ENCODE measurements around the gene STXBP5L. TPM values are rescaled to one million over a fixed set of nuclear protein-coding genes. Genes with fewer than 3 reads are reported as not detected.
"Not testable (repeated sequence)": the region's sequence is repeated elsewhere in the genome, so short reads cannot be mapped to it uniquely, and the experiment has no call there.

Gene STXBP5L
- polyA plus RNA-seq, 1 donor from 2014 or later, result 7.6 TPM

GRCh38 chr3:121073011-121073410 is 165.0 kb downstream of the STXBP5L start:
- Histone ChIP-seq H3K36me3 (ENCODE audit: insufficient read depth, low read length) (no peaks in the 10 kb centered on the region), H4K20me1 (ENCODE audit: insufficient read depth) (no peaks in the 10 kb centered on the region), H3K27ac (ENCODE audit: low read length) (no peak overlapping the region), H3K9me2 (ENCODE audit: insufficient read depth, low read length) (no peaks in the 10 kb centered on the region), H2AFZ (ENCODE audit: low read depth, low read length) (no peak overlapping the region), H3K4me3 (ENCODE audit: low read length) (no peak overlapping the region), H3K79me2 (replicated peaks; ENCODE audit: insufficient read depth, low read length) (no peaks in the 10 kb centered on the region), H3K4me2 (ENCODE audit: low read length) (no peak overlapping the region), H3F3A (ENCODE audit: insufficient read depth, low read length, poor library complexity, severe bottlenecking) (no peaks in the 10 kb centered on the region), H3K27me3 (ENCODE audit: insufficient read depth, low read depth, low read length) (no peaks in the 10 kb centered on the region), H3K9ac (ENCODE audit: low read length) (no peak overlapping the region), H3K9me3 (ENCODE audit: low read length) (no peaks in the 10 kb centered on the region)
- TF ChIP-seq SMC3 (conservative IDR thresholded peaks at IDR 0.05; ENCODE audit: poor library complexity), result no peak
- TF ChIP-seq CTCF (IDR thresholded peaks at IDR 0.05; ENCODE audit: poor library complexity, severe bottlenecking), result no peak
- TF ChIP-seq MXI1 (conservative IDR thresholded peaks at IDR 0.05; ENCODE audit: poor library complexity, severe bottlenecking), result no peak
- TF ChIP-seq RAD21 (conservative IDR thresholded peaks at IDR 0.05), result no peak

GRCh38 chr3:121075191-121075590 is 167.2 kb downstream of the STXBP5L start:
- H3K27me3 ChIP-seq (ENCODE audit: insufficient read depth, low read depth, low read length), result no peaks in the 10 kb centered on the region
- H3K79me2 ChIP-seq (replicated peaks; ENCODE audit: insufficient read depth, low read length), result no peaks in the 10 kb centered on the region
- no peak overlapping the region for H3K4me3 ChIP-seq (ENCODE audit: low read length)
- no peak overlapping the region for H3K4me2 ChIP-seq (ENCODE audit: low read length)
- H3F3A ChIP-seq (ENCODE audit: insufficient read depth, low read length, poor library complexity, severe bottlenecking), result no peaks in the 10 kb centered on the region
- H2AFZ ChIP-seq (ENCODE audit: low read depth, low read length), result no peak overlapping the region
- H3K9me3 ChIP-seq (ENCODE audit: low read length), result no peaks in the 10 kb centered on the region
- H3K27ac ChIP-seq (ENCODE audit: low read length), result no peak overlapping the region
- no peaks in the 10 kb centered on the region for H4K20me1 ChIP-seq (ENCODE audit: insufficient read depth)
- H3K9me2 ChIP-seq (ENCODE audit: insufficient read depth, low read length), result no peaks in the 10 kb centered on the region
- no peak for TF ChIP-seq MXI1 (conservative IDR thresholded peaks at IDR 0.05; ENCODE audit: poor library complexity, severe bottlenecking)
- no peak for TF ChIP-seq SMC3 (conservative IDR thresholded peaks at IDR 0.05; ENCODE audit: poor library complexity)
- H3K36me3 ChIP-seq (ENCODE audit: insufficient read depth, low read length), result no peaks in the 10 kb centered on the region
- no peak overlapping the region for H3K9ac ChIP-seq (ENCODE audit: low read length)

DNA sequence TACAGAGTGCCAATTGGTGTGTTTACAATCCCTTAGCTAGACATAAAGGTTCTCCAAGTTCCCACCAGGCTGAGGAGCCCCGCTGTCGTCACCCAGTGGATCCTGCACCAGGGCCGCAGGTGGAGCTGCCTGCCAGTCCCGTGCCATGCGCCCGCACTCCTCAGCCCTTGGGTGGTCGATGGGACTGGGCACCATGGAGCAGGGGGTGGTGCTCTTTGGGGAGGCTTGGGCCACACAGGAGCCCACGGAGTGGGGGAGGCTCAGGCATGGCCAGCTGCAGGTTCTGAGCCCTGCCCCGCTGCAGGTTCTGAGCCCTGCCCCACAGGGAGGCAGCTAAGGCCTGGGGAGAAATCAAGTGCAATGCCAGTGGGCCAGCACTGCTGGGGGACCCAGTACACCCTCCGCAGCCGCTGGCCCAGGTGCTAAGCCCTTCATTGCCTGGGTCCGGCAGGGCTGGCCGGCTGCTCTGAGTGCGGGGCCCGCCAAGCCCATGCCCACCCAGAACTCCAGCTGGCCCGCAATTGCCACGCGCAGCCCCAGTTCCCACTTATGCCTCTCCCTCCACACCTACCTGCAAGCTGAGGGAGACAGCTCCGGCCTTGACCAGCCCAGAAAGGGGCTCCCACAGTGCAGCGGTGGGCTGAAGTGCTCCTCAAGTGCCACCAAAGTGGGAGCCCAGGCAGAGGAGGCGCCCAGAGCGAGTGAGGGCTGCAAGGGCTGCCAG is 170.5 kb downstream of the STXBP5L start:
- H3K27ac ChIP-seq (ENCODE audit: low read length); H2AFZ ChIP-seq (ENCODE audit: low read depth, low read length); H4K20me1 ChIP-seq (ENCODE audit: insufficient read depth); H3K36me3 ChIP-seq (ENCODE audit: insufficient read depth, low read length); H3K9me2 ChIP-seq (ENCODE audit: insufficient read depth, low read length); H3K9me3 ChIP-seq (ENCODE audit: low read length); H3F3A ChIP-seq (ENCODE audit: insufficient read depth, low read length, poor library complexity, severe bottlenecking); H3K4me2 ChIP-seq (ENCODE audit: low read length); H3K27me3 ChIP-seq (ENCODE audit: insufficient read depth, low read depth, low read length); H3K4me3 ChIP-seq (ENCODE audit: low read length); H3K9ac ChIP-seq (ENCODE audit: low read length); H3K79me2 ChIP-seq (replicated peaks; ENCODE audit: insufficient read depth, low read length): not testable (repeated sequence)

DNA sequence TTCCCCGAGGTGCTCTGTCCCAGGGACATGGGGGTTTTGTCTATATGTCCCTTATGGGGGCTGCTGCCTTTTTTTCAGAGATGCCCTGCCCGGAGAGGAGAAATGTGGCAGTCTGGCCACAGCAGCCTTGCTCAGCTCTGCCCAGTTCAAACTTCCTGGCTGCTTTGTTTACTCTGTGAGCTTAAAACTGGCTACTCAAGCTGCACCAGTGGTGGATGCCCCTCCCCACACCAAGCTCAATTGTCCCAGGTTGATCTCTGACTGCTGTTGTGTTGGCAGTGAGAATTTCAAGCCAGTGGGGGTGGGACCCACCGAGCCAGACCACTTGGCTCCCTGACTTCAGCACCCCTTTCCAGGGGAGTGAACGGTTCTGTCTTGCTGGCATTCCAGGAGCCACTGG is 188.9 kb downstream of the STXBP5L start:
- H3K79me2 ChIP-seq (replicated peaks; ENCODE audit: insufficient read depth, low read length), result no peaks in the 10 kb centered on the region
- no peaks in the 10 kb centered on the region for H4K20me1 ChIP-seq (ENCODE audit: insufficient read depth)
- TF ChIP-seq EP300 (conservative IDR thresholded peaks at IDR 0.05; ENCODE audit: poor library complexity, severe bottlenecking) (no peak), REST (IDR thresholded peaks at IDR 0.05; ENCODE audit: borderline replicate concordance) (no peak), RAD21 (conservative IDR thresholded peaks at IDR 0.05) (no peak), CTCF (IDR thresholded peaks at IDR 0.05; ENCODE audit: poor library complexity, severe bottlenecking) (no peak), SMC3 (conservative IDR thresholded peaks at IDR 0.05; ENCODE audit: poor library complexity) (no peak), EZH2 (IDR thresholded peaks at IDR 0.05; ENCODE audit: borderline replicate concordance, insufficient read depth, low read length, poor library complexity, severe bottlenecking) (no peak), MXI1 (conservative IDR thresholded peaks at IDR 0.05; ENCODE audit: poor library complexity, severe bottlenecking) (no peak), TAF1 (IDR thresholded peaks at IDR 0.05; ENCODE audit: low read depth) (no peak), POLR2AphosphoS5 (IDR thresholded peaks at IDR 0.05) (no peak)
- no peak overlapping the region for H3K27ac ChIP-seq (ENCODE audit: low read length)
- H3F3A ChIP-seq (ENCODE audit: insufficient read depth, low read length, poor library complexity, severe bottlenecking), result no peaks in the 10 kb centered on the region
- H2AFZ ChIP-seq (ENCODE audit: low read depth, low read length), result no peak overlapping the region
- H3K9me2 ChIP-seq (ENCODE audit: insufficient read depth, low read length), result no peaks in the 10 kb centered on the region
- no peaks in the 10 kb centered on the region for H3K27me3 ChIP-seq (ENCODE audit: insufficient read depth, low read depth, low read length)
- H3K9me3 ChIP-seq (ENCODE audit: low read length), result no peaks in the 10 kb centered on the region
- H3K36me3 ChIP-seq (ENCODE audit: insufficient read depth, low read length), result no peaks in the 10 kb centered on the region
- H3K4me3 ChIP-seq (ENCODE audit: low read length), result no peak overlapping the region
- H3K4me2 ChIP-seq (ENCODE audit: low read length), result no peak overlapping the region
- no peak overlapping the region for H3K9ac ChIP-seq (ENCODE audit: low read length)
